Omental fat pad (tissue), 4 donors: Measurements from ENCODE around the gene TAC3. TPM values are rescaled to one million over a fixed set of nuclear protein-coding genes. Genes with fewer than 3 reads are reported as not detected.
"Not testable (repeated sequence)": the region's sequence is repeated elsewhere in the genome, so short reads cannot be mapped to it uniquely, and the experiment has no call there.

Experiments
- ATAC-seq: fragments of 150-250 bp; one replicate; pipeline ENCODE4 v1.9.1; 2016; ENCODE audit warnings: mild to moderate bottlenecking, moderate library complexity; ENCODE audit not compliant: low FRiP score
- DNase-seq: peaks from one replicate; pipeline ENCODE4 v3.0.0-alpha.2; 2019; ENCODE audit warnings: low spot score
- total RNA-seq, 4 donors: library from RNA; depleted of rRNA; stranded (reverse); fragments of >200 nt; gene quantifications; one replicate each; pipeline ENCODE4 v1.1.0, GENCODE V29; 2016
- TF ChIP-seq, protein P1 (sequence below), 3 donors: fragments of 450-650 bp; IDR thresholded peaks; one replicate each; pipeline ENCODE4 v1.5.1; 2016 to 2017; ENCODE audit warnings: antibody characterized with exemption in 3 of 3, mild to moderate bottlenecking in 3 of 3, moderate library complexity in 2 of 3

The TAC3 gene
- total RNA-seq, 4 donors from 2014 or later, result not detected

GRCh38 chr12:57033431-57033830, 17.1 kb upstream of the TAC3 start:
- ATAC-seq, result peak; percentile 86
- TF ChIP-seq, protein P1, sequence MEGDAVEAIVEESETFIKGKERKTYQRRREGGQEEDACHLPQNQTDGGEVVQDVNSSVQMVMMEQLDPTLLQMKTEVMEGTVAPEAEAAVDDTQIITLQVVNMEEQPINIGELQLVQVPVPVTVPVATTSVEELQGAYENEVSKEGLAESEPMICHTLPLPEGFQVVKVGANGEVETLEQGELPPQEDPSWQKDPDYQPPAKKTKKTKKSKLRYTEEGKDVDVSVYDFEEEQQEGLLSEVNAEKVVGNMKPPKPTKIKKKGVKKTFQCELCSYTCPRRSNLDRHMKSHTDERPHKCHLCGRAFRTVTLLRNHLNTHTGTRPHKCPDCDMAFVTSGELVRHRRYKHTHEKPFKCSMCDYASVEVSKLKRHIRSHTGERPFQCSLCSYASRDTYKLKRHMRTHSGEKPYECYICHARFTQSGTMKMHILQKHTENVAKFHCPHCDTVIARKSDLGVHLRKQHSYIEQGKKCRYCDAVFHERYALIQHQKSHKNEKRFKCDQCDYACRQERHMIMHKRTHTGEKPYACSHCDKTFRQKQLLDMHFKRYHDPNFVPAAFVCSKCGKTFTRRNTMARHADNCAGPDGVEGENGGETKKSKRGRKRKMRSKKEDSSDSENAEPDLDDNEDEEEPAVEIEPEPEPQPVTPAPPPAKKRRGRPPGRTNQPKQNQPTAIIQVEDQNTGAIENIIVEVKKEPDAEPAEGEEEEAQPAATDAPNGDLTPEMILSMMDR (IDR thresholded peaks at IDR 0.05), result no peak
- no peak for DNase-seq

GRCh38 chr12:57031789-57032188, 15.5 kb upstream of the TAC3 start:
- TF ChIP-seq, protein P1 (IDR thresholded peaks at IDR 0.05), result no peak
- no peak for ATAC-seq
- no peak for DNase-seq

DNA sequence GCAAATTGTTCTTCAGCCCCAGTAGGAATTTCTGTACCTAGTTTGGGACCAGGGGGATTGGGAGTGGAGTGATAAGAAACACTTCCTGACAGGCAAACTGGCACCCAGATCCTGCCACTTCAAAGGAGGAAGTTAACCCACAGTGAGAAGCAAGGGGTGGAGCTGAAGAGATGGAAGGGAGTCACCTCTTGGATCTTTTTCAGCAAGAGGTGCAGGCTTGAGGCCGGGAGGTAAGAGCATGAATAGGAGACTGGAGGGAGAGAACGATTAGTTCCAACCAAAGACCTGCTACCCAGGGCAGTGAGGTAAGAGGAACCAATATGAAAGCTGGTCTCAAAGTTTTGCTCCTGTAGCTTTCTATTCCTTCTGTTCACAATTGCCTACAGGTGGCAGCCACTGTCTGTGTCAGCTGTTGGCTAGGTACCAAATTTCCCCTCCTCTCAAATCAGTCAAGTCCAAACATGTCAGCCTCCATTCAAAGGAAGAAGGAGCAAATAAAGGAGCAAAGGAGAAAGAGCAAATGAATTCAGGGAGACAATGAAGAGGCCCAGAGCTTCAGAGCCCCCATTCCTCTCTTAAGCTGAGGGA, 14.9 kb upstream of the TAC3 start:
- no peak for DNase-seq
- no peak for ATAC-seq
- TF ChIP-seq, protein P1 (IDR thresholded peaks at IDR 0.05), result no peak

GRCh38 chr12:57029457-57029856, 13.1 kb upstream of the TAC3 start:
- ATAC-seq (no peak), DNase-seq (no peak)
- TF ChIP-seq, protein P1 (IDR thresholded peaks at IDR 0.05), result no peak

DNA sequence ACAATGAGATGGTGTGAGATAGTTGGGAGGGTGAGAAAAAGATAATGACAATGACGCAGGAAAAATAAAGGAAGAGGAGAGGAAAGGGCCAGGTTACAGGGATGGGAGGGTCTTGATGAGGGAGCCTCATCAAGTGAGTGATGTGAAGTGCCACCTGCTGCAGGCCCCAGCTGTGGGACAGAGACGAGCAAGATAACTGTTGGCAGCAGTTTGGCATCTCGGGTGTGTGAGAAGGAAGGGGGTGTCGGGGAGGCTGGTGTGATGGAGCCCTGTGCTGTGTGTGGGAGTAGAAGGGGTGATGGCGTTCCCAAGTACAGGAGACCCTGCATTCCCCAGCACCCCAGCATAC, 11.4 kb upstream of the TAC3 start:
- TF ChIP-seq, protein P1 (IDR thresholded peaks at IDR 0.05), result no peak
- ATAC-seq, result no peak
- no peak for DNase-seq

DNA sequence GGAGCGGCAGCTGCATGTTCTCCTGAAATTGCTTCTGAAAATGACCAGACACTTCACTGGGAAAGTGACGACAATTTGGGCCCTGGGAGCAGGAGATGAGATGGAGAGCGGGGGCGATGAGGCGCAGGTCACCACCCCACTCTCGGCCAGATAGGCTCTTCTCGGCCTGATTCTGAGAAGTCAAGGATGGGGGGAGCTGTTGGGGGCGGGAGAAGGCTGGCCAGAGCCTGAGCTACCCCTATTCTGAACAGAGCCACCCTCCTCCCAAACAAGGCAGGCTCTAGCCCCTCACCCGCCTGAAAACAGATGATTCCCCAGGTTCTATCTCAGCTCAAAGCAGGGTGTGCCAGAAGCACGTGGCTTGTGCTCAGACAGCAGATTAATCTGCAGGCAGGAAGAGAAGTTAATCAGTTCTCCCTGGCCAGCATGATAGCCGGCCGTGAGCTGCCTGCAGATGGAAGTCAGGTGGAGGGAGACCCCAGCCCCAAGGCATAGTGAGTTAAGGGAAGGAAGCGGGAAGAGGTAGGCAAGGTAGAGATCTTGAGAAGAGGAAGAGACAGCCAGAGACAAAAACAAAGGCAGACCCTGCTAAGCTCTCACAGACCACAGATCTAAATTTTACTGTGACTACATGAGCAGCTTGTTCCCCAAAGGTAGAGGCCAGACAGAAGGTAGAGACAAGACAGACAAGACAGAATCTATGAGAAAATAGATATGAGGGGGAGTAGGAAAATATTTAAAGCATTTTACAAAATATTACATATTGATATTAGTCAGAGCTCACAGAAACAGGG, 10.9 kb upstream of the TAC3 start:
- ATAC-seq (no peak), DNase-seq (no peak)
- TF ChIP-seq, protein P1 (IDR thresholded peaks at IDR 0.05), result no peak

GRCh38 chr12:57025196-57025595, 8.9 kb upstream of the TAC3 start:
- TF ChIP-seq, protein P1 (IDR thresholded peaks at IDR 0.05), result no peak
- DNase-seq (no peak), ATAC-seq (no peak)

GRCh38 chr12:57022324-57022723, 6.0 kb upstream of the TAC3 start:
- not testable (repeated sequence) for DNase-seq, ATAC-seq
